ENCODE results near the gene VILL. TPM values are rescaled to one million over a fixed set of nuclear protein-coding genes. Genes with fewer than 3 reads are reported as not detected.
"Not testable (repeated sequence)": the region's sequence is repeated elsewhere in the genome, so short reads cannot be mapped to it uniquely, and the experiment has no call there.

VILL gene
- total RNA-seq, 1 donor from 2014 or later, result 16.9 TPM

DNA sequence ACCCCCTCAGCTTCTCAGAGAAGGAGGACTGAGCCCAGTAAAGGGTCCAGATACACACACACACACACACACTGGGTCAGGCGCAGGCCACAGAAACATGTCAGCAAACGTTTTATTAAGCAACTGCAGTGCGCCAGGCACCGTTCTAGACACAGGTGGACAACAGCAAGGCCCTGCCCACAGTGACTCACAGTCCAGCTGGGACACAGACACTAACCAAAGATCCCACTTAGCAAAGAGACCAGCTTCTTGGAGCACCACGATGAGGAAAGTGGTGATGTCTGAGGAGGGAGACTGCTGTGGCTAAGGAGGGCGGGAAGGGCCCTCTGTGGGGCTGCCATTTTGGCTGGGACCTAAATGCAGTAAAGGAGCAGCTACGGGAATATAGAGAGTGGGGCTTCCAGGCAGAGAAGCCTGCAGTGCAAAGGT, 2.8 kb upstream of the VILL start:
- TF ChIP-seq, protein P1, sequence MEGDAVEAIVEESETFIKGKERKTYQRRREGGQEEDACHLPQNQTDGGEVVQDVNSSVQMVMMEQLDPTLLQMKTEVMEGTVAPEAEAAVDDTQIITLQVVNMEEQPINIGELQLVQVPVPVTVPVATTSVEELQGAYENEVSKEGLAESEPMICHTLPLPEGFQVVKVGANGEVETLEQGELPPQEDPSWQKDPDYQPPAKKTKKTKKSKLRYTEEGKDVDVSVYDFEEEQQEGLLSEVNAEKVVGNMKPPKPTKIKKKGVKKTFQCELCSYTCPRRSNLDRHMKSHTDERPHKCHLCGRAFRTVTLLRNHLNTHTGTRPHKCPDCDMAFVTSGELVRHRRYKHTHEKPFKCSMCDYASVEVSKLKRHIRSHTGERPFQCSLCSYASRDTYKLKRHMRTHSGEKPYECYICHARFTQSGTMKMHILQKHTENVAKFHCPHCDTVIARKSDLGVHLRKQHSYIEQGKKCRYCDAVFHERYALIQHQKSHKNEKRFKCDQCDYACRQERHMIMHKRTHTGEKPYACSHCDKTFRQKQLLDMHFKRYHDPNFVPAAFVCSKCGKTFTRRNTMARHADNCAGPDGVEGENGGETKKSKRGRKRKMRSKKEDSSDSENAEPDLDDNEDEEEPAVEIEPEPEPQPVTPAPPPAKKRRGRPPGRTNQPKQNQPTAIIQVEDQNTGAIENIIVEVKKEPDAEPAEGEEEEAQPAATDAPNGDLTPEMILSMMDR (conservative IDR thresholded peaks at IDR 0.05), result no peak
- no peak for DNase-seq (ENCODE audit: extremely low spot score, unreplicated experiment)
- Mint-ChIP-seq H3K36me3 (peaks cover 12% of the 10 kb centered on the region), H3K27me3 (no peaks in the 10 kb centered on the region), H3K9me3 (no peaks in the 10 kb centered on the region), H3K4me1 (ENCODE audit: unreplicated experiment) (peaks cover 24% of the 10 kb centered on the region), H3K4me3 (no peak overlapping the region), H3K27ac (peak overlapping the region; percentile 23)

GRCh38 chr3:37988376-37988775, 2.2 kb upstream of the VILL start:
- Mint-ChIP-seq H3K36me3 (peaks cover 12% of the 10 kb centered on the region), H3K27ac (peak overlapping the region; percentile 23), H3K4me1 (ENCODE audit: unreplicated experiment) (peaks cover 30% of the 10 kb centered on the region)
- H3K9me3 Mint-ChIP-seq; H3K4me3 Mint-ChIP-seq; H3K27me3 Mint-ChIP-seq; DNase-seq (ENCODE audit: extremely low spot score, unreplicated experiment): not testable (repeated sequence)

- no peak for DNase-seq (ENCODE audit: extremely low spot score, unreplicated experiment)
- TF ChIP-seq, protein P1 (conservative IDR thresholded peaks at IDR 0.05), result no peak
- H3K27me3 Mint-ChIP-seq, result no peaks in the 10 kb centered on the region
- H3K27ac Mint-ChIP-seq, result peak overlapping the region; percentile 57
- no peak overlapping the region for H3K4me3 Mint-ChIP-seq
- peaks cover 37% of the 10 kb centered on the region for H3K4me1 Mint-ChIP-seq (ENCODE audit: unreplicated experiment)
- peaks cover 8% of the 10 kb centered on the region for H3K36me3 Mint-ChIP-seq
- H3K9me3 Mint-ChIP-seq, result no peaks in the 10 kb centered on the region
These were observed 1.6 kb upstream of the VILL start for GRCh38 chr3:37988931-37989525.

GRCh38 chr3:37989821-37990480, 635 bp upstream of the VILL start:
- DNase-seq (ENCODE audit: extremely low spot score, unreplicated experiment), result no peak
- peaks cover 2% of the 10 kb centered on the region for H3K36me3 Mint-ChIP-seq
- peaks cover 44% of the 10 kb centered on the region for H3K4me1 Mint-ChIP-seq (ENCODE audit: unreplicated experiment)
- no peaks in the 10 kb centered on the region for H3K27me3 Mint-ChIP-seq
- H3K4me3 Mint-ChIP-seq, result no peak overlapping the region
- no peaks in the 10 kb centered on the region for H3K9me3 Mint-ChIP-seq
- TF ChIP-seq, protein P1 (conservative IDR thresholded peaks at IDR 0.05), result no peak
- H3K27ac Mint-ChIP-seq, result peak overlapping the region; percentile 83

DNA sequence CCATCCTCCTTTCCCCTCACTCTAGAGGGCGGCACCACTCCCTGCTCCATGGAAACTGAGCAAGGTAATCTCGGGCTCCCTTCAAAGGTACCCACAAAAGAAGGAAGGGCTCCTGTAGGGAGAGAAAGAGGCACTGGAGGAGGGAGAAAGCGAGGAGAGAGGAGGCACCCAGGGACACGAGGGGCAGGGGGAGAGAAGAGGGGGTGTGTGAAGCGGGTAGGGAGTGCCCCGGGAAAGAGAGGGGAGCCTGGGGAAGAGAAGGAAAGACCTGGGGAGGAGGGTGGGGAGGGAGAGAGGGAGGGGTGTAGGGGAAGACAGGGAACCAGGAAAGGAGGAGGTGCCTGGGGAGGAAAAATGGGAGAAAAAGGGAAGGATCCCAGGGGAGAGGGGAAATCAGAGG, 523 bp downstream of the VILL start:
- no peaks in the 10 kb centered on the region for H3K36me3 Mint-ChIP-seq
- peaks cover 42% of the 10 kb centered on the region for H3K4me1 Mint-ChIP-seq (ENCODE audit: unreplicated experiment)

DNA sequence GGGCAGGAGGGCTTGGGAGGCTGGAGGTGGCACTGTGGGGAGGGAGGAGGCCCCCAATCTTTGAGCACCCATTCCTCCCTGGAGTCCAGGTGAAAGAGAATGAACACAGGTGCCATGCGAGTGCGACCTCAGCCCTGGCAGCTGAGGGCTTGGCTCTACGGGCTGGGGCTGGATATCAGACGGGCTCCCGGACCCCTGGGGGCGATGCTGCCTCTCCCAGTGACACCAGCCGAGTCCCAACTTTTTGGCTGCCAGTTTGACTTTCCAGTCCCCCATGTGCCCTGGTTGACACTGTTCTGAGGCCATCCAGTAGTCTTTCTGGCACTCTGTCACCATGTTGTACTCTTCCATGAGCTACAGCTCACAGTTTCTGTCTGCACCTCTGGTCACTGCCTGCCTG, 1.2 kb downstream of the VILL start:
- Mint-ChIP-seq H3K27me3 (no peaks in the 10 kb centered on the region), H3K27ac (peak overlapping the region; percentile 98), H3K9me3 (no peaks in the 10 kb centered on the region), H3K4me3 (peak overlapping the region; percentile 89), H3K4me1 (ENCODE audit: unreplicated experiment) (peaks cover 48% of the 10 kb centered on the region), H3K36me3 (peaks cover 6% of the 10 kb centered on the region)
- TF ChIP-seq, protein P1 (conservative IDR thresholded peaks at IDR 0.05), result no peak
- no peak for DNase-seq (ENCODE audit: extremely low spot score, unreplicated experiment)

More for the DNA sequence above, 523 bp downstream of the VILL start:
- DNase-seq (ENCODE audit: extremely low spot score, unreplicated experiment), result no peak
- H3K9me3 Mint-ChIP-seq, result no peaks in the 10 kb centered on the region
- no peaks in the 10 kb centered on the region for H3K27me3 Mint-ChIP-seq
- peak overlapping the region; percentile 28 for H3K4me3 Mint-ChIP-seq
- TF ChIP-seq, protein P1 (conservative IDR thresholded peaks at IDR 0.05), result no peak
- peak overlapping the region; percentile 83 for H3K27ac Mint-ChIP-seq

Data from type B pancreatic cell (in vitro differentiated cells).